OCI-LY3 (cell line): ENCODE data around the gene CCR7.

Experiments
- EZH2phosphoT487 ChIP-seq: fragments of 200-600 bp; shearing (Covaris generic); IDR thresholded peaks from 2 replicates; pipeline ENCODE4 v1.6.1; 2018; ENCODE audit warnings: antibody characterized with exemption, mixed run types, low read depth
- TF ChIP-seq, protein P1 (sequence below): fragments of 200-600, 300-600 bp; sonication (generic); IDR thresholded peaks from 2 replicates; pipeline ENCODE4 v1.5.1; 2014; ENCODE audit warnings: antibody characterized with exemption, low read length, low read depth

DNA sequence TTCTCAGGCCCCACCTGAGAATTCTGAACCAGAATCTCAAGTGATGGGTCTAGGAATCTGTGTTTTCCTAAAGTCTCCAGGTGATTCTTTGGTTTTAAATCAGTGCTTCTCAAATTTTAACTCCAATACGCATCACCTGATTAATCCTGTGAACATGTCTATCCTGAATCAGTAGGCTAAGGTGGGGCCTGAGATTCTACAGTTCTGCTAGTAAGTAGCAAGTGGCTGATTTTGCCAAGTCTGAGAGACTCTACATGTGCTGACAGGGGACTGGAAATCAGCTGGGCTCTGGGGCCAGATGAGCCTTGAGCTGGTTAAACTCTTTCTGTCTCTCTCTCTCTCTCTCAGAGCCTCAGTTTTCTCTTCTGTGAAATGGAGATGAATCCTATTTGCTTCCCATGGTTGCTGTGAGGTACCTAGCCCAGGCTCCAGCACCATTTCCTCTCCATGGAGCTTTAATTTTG lies 9.0 kb downstream of the CCR7 start:
- TF ChIP-seq, protein P1, sequence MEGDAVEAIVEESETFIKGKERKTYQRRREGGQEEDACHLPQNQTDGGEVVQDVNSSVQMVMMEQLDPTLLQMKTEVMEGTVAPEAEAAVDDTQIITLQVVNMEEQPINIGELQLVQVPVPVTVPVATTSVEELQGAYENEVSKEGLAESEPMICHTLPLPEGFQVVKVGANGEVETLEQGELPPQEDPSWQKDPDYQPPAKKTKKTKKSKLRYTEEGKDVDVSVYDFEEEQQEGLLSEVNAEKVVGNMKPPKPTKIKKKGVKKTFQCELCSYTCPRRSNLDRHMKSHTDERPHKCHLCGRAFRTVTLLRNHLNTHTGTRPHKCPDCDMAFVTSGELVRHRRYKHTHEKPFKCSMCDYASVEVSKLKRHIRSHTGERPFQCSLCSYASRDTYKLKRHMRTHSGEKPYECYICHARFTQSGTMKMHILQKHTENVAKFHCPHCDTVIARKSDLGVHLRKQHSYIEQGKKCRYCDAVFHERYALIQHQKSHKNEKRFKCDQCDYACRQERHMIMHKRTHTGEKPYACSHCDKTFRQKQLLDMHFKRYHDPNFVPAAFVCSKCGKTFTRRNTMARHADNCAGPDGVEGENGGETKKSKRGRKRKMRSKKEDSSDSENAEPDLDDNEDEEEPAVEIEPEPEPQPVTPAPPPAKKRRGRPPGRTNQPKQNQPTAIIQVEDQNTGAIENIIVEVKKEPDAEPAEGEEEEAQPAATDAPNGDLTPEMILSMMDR = no peak
- TF ChIP-seq EZH2phosphoT487 = no peak
